ENCODE data around the gene STMP1.

GRCh38 chr7:135678612-135679575, 16.6 kb downstream of the STMP1 start:
- TF ChIP-seq, protein P1, sequence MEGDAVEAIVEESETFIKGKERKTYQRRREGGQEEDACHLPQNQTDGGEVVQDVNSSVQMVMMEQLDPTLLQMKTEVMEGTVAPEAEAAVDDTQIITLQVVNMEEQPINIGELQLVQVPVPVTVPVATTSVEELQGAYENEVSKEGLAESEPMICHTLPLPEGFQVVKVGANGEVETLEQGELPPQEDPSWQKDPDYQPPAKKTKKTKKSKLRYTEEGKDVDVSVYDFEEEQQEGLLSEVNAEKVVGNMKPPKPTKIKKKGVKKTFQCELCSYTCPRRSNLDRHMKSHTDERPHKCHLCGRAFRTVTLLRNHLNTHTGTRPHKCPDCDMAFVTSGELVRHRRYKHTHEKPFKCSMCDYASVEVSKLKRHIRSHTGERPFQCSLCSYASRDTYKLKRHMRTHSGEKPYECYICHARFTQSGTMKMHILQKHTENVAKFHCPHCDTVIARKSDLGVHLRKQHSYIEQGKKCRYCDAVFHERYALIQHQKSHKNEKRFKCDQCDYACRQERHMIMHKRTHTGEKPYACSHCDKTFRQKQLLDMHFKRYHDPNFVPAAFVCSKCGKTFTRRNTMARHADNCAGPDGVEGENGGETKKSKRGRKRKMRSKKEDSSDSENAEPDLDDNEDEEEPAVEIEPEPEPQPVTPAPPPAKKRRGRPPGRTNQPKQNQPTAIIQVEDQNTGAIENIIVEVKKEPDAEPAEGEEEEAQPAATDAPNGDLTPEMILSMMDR (IDR thresholded peaks at IDR 0.05), result no peak
- no peak for TF ChIP-seq POLR2A (IDR thresholded peaks at IDR 0.05)
